Mesendoderm (in vitro differentiated cells): Measurements from ENCODE around the gene VWA8.
"Not testable (repeated sequence)": the region's sequence is repeated elsewhere in the genome, so short reads cannot be mapped to it uniquely, and the experiment has no call there.

Source experiments
- DNase-seq: peaks from one replicate; pipeline ENCODE4 v3.0.0; 2013
- H2AK5ac ChIP-seq: 2 replicates; pipeline ENCODE4 v1.6.1; 2013; ENCODE audit warnings: low read length, inconsistent platforms
- H2BK120ac ChIP-seq: 2 replicates; pipeline ENCODE4 v1.6.1; 2013; ENCODE audit warnings: low read depth, mild to moderate bottlenecking, low read length, moderate library complexity, mixed read lengths
- H2BK15ac ChIP-seq: replicated peaks from 2 replicates; pipeline ENCODE4 v1.6.1; 2013; ENCODE audit warnings: low read depth, mild to moderate bottlenecking, moderate library complexity
- H2BK5ac ChIP-seq: 2 replicates; pipeline ENCODE4 v1.6.1; 2013; ENCODE audit warnings: low read length, inconsistent platforms
- H3K18ac ChIP-seq: 2 replicates; pipeline ENCODE4 v1.6.1; 2013; ENCODE audit warnings: mild to moderate bottlenecking, low read length, mixed read lengths
- H3K23ac ChIP-seq: one replicate; pipeline ENCODE4 v1.6.1; 2013; ENCODE audit warnings: low read length
- H3K27ac ChIP-seq: 2 replicates; pipeline ENCODE4 v1.5.1; 2013; ENCODE audit warnings: low read depth, mild to moderate bottlenecking, inconsistent platforms, low read length, moderate library complexity
- H3K27me3 ChIP-seq: 2 replicates; pipeline ENCODE4 v1.6.1; 2013; ENCODE audit warnings: low read length, control low read depth, mild to moderate bottlenecking, inconsistent platforms; ENCODE audit not compliant: insufficient read depth, poor library complexity
- H3K36me3 ChIP-seq: 2 replicates; pipeline ENCODE4 v1.6.1; 2013; ENCODE audit warnings: low read length, inconsistent platforms; ENCODE audit not compliant: control insufficient read depth, insufficient read depth
- H3K4ac ChIP-seq: one replicate; pipeline ENCODE4 v1.6.1; 2013; ENCODE audit warnings: low read depth, mild to moderate bottlenecking, low read length, moderate library complexity
- H3K4me1 ChIP-seq: 2 replicates; pipeline ENCODE4 v1.6.1; 2013; ENCODE audit warnings: low read depth, low read length, inconsistent platforms; ENCODE audit not compliant: control insufficient read depth
- H3K4me2 ChIP-seq: 2 replicates; pipeline ENCODE4 v1.6.1; 2013; ENCODE audit warnings: low read length
- H3K4me3 ChIP-seq: 2 replicates; pipeline ENCODE4 v1.5.1; 2013; ENCODE audit warnings: mild to moderate bottlenecking, low read length
- H3K56ac ChIP-seq: one replicate; pipeline ENCODE4 v1.6.1; 2013; ENCODE audit warnings: low read length
- H3K79me1 ChIP-seq: 2 replicates; pipeline ENCODE4 v1.6.1; 2013; ENCODE audit warnings: low read length, inconsistent platforms
- H3K79me2 ChIP-seq: 2 replicates; pipeline ENCODE4 v1.6.1; 2013; ENCODE audit warnings: mild to moderate bottlenecking, low read length; ENCODE audit not compliant: control insufficient read depth, insufficient read depth
- H3K9ac ChIP-seq: 2 replicates; pipeline ENCODE4 v1.6.1; 2013; ENCODE audit warnings: low read length, inconsistent platforms
- H4K5ac ChIP-seq: one replicate; pipeline ENCODE4 v1.6.1; 2013; ENCODE audit warnings: low read length
- H4K8ac ChIP-seq: one replicate; pipeline ENCODE4 v1.6.1; 2013; ENCODE audit warnings: low read depth, mild to moderate bottlenecking, control low read depth, low read length, moderate library complexity
- WGBS: extraction: QIAGEN DNeasy Blood & Tissue Kit; methylation state at CpG from one replicate; pipeline ENCODE4 v1.1.7; 2013; ENCODE audit warnings: low lambda C conversion rate, missing lambda C conversion rate; ENCODE audit not compliant: insufficient coverage; ENCODE audit errors: extremely low coverage; 5-methylcytosine and 5-hydroxymethylcytosine counted together

The VWA8 gene

DNA sequence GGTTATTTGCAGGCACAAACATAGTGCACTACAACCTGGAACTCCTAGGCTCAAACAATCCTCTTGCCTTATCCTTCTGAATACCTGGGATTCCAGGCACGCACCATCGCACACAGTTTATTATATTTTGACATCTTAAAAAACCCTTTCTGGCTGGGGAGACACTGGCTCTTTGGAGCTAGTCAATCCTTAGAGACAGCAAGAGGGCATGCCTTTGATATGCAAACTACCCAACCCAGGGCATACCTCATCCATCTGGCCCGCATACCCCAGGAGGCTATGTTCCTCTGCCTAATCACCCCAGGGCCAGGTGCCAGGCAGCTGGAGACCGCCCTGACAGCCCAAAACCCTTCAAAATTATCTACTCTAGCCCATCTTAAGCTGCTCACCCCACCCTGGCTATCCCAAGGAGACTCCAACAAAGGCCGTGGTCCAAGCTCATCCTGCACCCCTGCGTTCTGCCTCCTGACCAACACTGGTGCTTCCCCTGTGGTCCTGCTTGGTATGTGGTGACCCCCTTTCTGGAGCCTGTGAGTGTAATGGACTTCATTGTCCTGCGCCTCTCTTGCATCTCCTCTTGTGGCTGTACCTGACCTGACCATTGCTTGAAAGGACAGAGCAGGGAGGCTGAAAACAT is 417.1 kb downstream of the VWA8 start:
- Histone ChIP-seq H2AK5ac (no peak overlapping the region), H3K79me1 (no peaks in the 10 kb centered on the region), H3K9ac (no peak overlapping the region), H3K27ac (no peak overlapping the region), H3K23ac (no peak overlapping the region), H4K5ac (no peak overlapping the region), H3K4me3 (no peak overlapping the region), H3K4me1 (no peaks in the 10 kb centered on the region), H3K36me3 (no peaks in the 10 kb centered on the region), H3K4me2 (no peak overlapping the region), H3K79me2 (no peaks in the 10 kb centered on the region), H3K4ac (no peak overlapping the region), H4K8ac (no peak overlapping the region), H2BK15ac (no peak overlapping the region), H3K56ac (no peak overlapping the region), H2BK120ac (no peak overlapping the region), H3K27me3 (no peaks in the 10 kb centered on the region), H2BK5ac (no peak overlapping the region), H3K18ac (no peak overlapping the region)
- no peak for DNase-seq
- WGBS, result no CpG with 5 or more reads among the region's 7 CpGs

DNA sequence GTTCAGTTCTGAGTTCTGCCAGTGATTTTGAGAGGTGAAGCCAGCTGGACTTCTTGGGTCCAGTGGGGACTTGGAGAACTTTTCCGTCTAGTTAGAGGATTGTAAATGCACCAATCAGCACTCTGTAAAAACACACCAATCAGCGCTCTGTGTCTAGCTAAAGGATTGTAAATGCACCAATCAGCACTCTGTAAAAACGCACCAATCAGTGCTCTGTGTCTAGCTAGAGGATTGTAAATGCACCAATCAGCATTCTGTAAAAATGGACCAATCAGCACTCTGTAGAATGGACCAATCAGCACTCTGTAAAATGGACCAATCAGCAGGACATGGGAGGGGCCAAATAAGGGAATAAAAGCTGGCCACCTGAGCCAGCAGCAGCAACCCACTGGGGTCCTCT is 418.1 kb downstream of the VWA8 start:
- not testable (repeated sequence) for H3K9ac ChIP-seq, H3K23ac ChIP-seq, H2BK15ac ChIP-seq, H3K4me1 ChIP-seq, H2BK5ac ChIP-seq, H2AK5ac ChIP-seq, H3K36me3 ChIP-seq, H4K5ac ChIP-seq, H3K79me2 ChIP-seq, H3K79me1 ChIP-seq, H3K27ac ChIP-seq, DNase-seq, H3K18ac ChIP-seq, H3K27me3 ChIP-seq, H3K4me3 ChIP-seq, H4K8ac ChIP-seq, H3K4ac ChIP-seq, H2BK120ac ChIP-seq, H3K56ac ChIP-seq, H3K4me2 ChIP-seq
- no CpG with 5 or more reads among the region's 3 CpGs for WGBS

DNA sequence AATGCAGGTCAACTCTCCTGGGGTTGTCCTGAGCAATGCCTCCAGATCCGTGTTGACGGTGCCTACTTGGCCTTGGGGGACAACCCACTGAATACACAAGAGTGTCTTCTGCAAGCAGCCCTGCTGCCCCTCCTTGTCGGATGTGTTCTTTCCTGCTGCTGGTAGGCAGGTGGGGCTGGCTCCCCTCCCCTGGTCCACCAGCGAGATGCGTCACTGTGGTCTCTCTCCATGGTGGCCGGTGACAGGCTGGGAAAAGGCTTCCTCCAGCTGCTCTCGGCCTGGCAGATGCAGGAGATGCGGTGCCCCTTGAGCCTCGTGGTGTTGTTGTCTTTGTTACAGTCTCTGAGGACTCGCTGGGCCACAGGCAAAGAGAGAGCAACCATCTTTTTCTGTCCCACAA is 418.6 kb downstream of the VWA8 start:
- Histone ChIP-seq H2BK120ac (no peak overlapping the region), H3K18ac (no peak overlapping the region), H3K79me1 (no peaks in the 10 kb centered on the region), H3K56ac (no peak overlapping the region), H3K4me2 (no peak overlapping the region), H2AK5ac (no peak overlapping the region), H4K8ac (no peak overlapping the region), H2BK15ac (no peak overlapping the region), H3K36me3 (no peaks in the 10 kb centered on the region), H3K4me1 (no peaks in the 10 kb centered on the region), H3K27ac (no peak overlapping the region), H3K9ac (no peak overlapping the region), H4K5ac (no peak overlapping the region), H3K79me2 (no peaks in the 10 kb centered on the region), H3K23ac (no peak overlapping the region), H3K4me3 (no peak overlapping the region), H3K27me3 (no peaks in the 10 kb centered on the region), H3K4ac (no peak overlapping the region), H2BK5ac (no peak overlapping the region)
- no peak for DNase-seq
- no CpG with 5 or more reads among the region's 10 CpGs for whole genome bisulfite sequencing

DNA sequence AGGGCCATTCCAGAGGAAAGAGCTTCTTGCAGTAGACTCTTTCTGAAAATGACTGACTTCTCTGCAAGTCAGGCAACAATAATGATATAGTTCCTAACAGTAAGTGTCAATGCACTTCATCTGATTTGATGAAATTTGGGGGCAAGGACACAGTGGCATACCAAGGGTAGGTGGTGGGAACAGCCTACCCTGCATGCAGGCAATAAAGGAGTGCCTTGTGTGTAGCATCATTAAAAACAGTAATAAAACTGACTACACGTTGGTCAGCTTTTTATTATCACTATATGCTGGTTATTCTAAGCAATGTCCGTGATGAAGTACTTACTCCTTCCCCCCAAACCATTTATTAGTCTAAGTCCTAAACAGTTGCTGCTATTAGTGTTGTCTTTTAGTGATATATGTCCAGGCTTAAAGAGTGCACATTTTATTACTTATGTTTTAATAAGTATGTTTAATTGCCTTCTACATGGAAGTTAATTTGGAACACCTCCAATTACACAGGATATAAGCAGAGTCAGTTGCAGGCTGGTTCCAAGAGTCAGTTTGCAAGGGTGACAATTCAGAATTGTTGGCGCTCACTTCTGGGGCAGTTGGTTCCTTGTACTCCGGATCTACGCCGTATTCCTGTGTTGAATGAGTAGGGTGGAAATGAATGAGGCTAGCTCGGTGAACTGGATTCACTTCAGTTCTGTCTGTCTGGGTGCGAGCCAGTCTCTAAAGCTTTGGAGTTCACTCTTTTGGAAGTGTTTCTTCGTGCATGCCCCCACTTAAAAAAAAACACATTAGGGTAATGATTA is 419.6 kb downstream of the VWA8 start:
- no peak overlapping the region for H3K27ac ChIP-seq
- no peak overlapping the region for H3K23ac ChIP-seq
- no peaks in the 10 kb centered on the region for H3K79me2 ChIP-seq
- H2BK120ac ChIP-seq, result no peak overlapping the region
- H2BK15ac ChIP-seq, result no peak overlapping the region
- whole genome bisulfite sequencing, result no CpG with 5 or more reads among the region's 9 CpGs
- no peaks in the 10 kb centered on the region for H3K27me3 ChIP-seq
- no peak for DNase-seq
- no peak overlapping the region for H3K4me2 ChIP-seq
- no peak overlapping the region for H4K8ac ChIP-seq
- H3K9ac ChIP-seq, result no peak overlapping the region
- no peak overlapping the region for H4K5ac ChIP-seq
- H3K18ac ChIP-seq, result no peak overlapping the region
- no peak overlapping the region for H2BK5ac ChIP-seq
- H2AK5ac ChIP-seq, result no peak overlapping the region
- no peak overlapping the region for H3K4ac ChIP-seq
- no peak overlapping the region for H3K56ac ChIP-seq
- H3K36me3 ChIP-seq, result no peaks in the 10 kb centered on the region
- H3K79me1 ChIP-seq, result no peaks in the 10 kb centered on the region
- H3K4me1 ChIP-seq, result no peaks in the 10 kb centered on the region
- H3K4me3 ChIP-seq, result no peak overlapping the region

DNA sequence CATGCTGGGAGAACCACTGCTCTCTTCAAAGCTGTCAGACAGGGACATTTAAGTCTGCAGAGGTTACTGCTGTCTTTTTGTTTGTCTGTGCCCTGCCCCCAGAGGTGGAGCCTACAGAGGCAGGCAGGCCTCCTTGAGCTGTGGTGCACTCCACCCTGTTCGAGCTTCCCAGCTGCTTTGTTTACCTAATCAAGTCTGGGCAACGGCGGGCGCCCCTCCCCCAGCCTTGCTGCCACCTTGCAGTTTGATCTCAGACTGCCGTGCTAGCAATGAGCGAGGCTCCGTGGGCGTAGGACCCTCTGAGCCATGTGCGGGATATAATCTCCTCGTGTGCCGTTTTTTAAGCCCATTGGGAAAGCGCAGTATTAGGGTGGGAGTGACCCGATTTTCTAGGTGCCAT is 420.7 kb downstream of the VWA8 start:
- not testable (repeated sequence) for H3K27ac ChIP-seq, H3K79me1 ChIP-seq, DNase-seq, H2BK5ac ChIP-seq, H3K56ac ChIP-seq, H3K23ac ChIP-seq, H3K27me3 ChIP-seq, H3K4me1 ChIP-seq, H4K5ac ChIP-seq, H3K9ac ChIP-seq, H2BK15ac ChIP-seq, H3K4me2 ChIP-seq, H3K4ac ChIP-seq, H3K18ac ChIP-seq, H2AK5ac ChIP-seq, H4K8ac ChIP-seq, H3K4me3 ChIP-seq, H3K79me2 ChIP-seq, H2BK120ac ChIP-seq, H3K36me3 ChIP-seq
- no CpG with 5 or more reads among the region's 13 CpGs for WGBS
